HG03439 (cell line): ENCODE results near the gene WDR5B.
"Not testable (repeated sequence)": the region's sequence is repeated elsewhere in the genome, so short reads cannot be mapped to it uniquely, and the experiment has no call there.

ENCODE experiments used
- ATAC-seq: cut with Tn5 transposase; IDR thresholded peaks from one replicate; pipeline ENCODE4 v1.9.1; 2021; ENCODE audit warnings: mild to moderate bottlenecking, moderate library complexity; ENCODE audit not compliant: unreplicated experiment

WDR5B gene

GRCh38 chr3:122415762-122416654 is at the start of gene WDR5B:
TSS of gene WDR5B (minus strand) at chr3:122416062. CDS start at chr3:122415528, 534 bp downstream.
- peak; percentile 84 for ATAC-seq

DNA sequence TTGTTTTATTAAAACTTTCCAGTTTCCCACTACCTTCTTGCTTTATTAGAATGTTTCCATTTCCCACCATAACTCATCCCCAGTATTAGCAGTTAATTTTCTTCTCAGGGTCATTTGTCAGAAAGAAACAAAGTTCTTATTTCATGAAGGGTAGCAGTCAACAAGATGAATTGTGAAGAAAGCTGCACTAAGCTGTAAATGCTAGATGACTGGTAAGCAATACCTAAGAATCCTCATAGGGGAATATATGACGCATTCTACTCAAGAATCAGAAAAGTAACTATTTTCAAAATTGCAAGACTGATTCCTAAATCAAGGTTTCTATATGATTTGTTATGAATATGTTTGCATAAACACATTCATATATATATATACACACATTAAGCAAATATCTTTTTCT is 48.8 kb upstream of the WDR5B start:
- no peak for ATAC-seq

GRCh38 chr3:122462406-122462805 is 46.5 kb upstream of the WDR5B start:
- ATAC-seq: no peak

DNA sequence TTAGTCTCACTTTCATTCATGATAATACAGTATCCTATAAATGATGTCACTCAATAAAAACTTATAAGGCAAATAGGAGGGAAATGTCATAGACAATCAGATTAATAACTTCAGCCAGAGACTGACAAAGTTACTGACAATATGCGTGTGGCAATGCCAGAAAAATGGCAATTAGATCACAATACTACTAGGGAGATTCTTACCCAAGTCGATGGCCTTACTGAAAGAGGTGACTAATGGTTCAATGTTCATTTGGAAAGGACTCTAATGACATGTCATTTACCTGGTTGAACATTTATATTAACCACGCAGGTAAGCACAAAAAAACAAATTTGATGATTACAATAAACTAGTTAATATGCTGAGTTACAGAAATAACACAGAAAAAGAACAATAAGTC is 45.9 kb upstream of the WDR5B start:
- no peak for ATAC-seq

GRCh38 chr3:122458992-122459391 is 43.1 kb upstream of the WDR5B start:
- no peak for ATAC-seq

DNA sequence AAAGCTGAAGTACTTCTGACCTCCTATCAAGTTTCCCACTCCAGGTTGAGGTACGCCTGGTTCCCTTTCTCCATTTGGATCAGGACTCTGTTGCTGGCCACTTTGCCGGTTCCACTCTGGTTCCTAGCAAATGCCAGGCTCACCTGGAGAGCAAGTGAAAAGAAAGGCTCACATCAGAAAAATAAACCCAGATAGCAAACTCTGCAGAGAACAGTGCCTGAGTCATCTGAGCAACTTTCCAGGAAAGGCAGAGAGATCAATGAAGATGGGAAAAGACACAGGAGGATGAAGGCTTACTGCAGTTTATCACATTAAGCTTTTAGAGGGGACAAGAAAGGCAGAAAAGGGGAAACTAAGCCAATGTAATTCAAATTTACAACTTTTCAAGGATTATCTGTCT is 41.8 kb upstream of the WDR5B start:
- no peak for ATAC-seq

- ATAC-seq: no peak
These were observed 40.2 kb upstream of the WDR5B start for GRCh38 chr3:122456074-122456473.

DNA sequence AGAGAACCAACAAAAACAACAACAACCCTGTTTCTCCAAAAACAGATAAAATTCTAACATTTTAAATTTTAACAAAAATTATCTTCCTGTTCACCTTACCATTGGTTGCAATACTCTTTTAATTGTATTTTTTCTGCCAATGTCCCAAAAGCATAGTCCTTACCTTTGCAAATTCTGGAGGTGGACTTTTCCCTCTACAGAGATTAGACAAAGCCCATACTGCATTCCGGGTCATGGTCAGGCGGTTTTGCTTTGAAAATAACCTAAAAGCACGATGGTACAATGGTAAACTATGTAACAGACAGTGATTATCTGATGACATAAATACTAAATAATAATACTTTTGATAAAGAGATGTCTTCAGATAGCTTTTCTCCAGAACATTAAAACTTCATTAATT is 35.5 kb upstream of the WDR5B start:
- ATAC-seq: no peak

GRCh38 chr3:122448218-122448617 is 32.4 kb upstream of the WDR5B start:
- ATAC-seq: not testable (repeated sequence)

- ATAC-seq: not testable (repeated sequence)
These were observed 28.6 kb upstream of the WDR5B start for GRCh38 chr3:122444491-122444887.

GRCh38 chr3:122443762-122444490 is 28.1 kb upstream of the WDR5B start:
- ATAC-seq: not testable (repeated sequence)

DNA sequence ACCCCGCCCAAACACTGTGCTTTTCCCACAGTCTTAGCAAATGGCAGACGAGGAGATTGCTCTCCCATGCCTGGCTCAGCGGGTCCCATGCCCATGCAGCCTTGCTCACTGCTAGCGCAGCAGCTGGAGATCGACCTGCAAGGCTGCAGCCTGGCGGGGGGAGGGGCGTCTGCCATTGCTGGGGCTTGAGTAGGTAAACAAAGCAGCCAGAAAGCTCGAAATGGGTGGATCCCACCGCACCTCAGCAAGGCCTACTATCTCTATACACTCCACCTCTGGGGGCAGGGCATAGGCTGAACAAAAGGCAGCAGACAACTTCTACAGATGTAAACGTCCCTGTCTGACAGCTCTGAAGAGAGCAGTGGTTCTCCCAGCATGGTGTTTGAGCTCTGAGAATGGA is 27.2 kb upstream of the WDR5B start:
- ATAC-seq: no peak

- ATAC-seq: no peak
These were observed 20.1 kb upstream of the WDR5B start for GRCh38 chr3:122435950-122436349.

DNA sequence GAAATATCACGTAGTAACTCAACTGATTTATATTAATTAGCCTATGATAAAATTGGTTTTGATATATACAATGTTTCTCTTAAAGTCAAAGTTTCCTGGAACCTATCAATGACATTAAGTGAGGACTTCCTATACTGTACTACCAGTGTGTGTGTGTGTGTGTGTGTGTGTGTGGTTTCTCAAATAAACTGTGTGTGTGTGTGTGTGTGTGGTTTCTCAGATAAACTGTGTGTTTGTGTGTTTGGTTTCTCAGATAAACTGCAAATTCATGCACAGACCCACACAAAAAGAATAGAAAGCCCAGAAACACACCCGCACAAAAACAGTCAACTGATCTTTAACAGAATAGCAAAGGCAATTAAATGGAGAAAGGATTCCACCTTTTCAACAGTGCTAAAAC is 14.5 kb upstream of the WDR5B start:
- no peak for ATAC-seq

- no peak for ATAC-seq
These were observed 12.1 kb upstream of the WDR5B start for GRCh38 chr3:122427857-122428471.

GRCh38 chr3:122421836-122422235 is 6.0 kb upstream of the WDR5B start:
- no peak for ATAC-seq

DNA sequence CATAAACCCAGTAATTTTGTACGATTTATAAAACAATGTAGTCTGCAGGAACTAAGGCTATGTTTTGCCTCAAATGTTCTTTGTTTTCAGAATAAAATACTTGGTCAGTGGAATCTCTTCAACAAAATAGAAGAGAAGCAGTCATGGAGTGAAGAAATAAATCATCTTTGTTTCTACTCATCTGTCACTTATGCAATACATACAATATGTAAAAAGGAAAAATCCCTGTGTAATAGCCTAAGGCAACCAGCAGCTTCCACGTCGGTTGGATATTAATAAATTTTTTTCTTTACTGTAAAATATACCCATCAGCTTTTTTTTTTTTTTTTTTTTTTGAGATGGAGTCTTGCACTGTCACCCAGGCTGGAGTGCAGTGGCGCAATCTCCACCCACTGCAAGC is 5.2 kb upstream of the WDR5B start:
- ATAC-seq: no peak

DNA sequence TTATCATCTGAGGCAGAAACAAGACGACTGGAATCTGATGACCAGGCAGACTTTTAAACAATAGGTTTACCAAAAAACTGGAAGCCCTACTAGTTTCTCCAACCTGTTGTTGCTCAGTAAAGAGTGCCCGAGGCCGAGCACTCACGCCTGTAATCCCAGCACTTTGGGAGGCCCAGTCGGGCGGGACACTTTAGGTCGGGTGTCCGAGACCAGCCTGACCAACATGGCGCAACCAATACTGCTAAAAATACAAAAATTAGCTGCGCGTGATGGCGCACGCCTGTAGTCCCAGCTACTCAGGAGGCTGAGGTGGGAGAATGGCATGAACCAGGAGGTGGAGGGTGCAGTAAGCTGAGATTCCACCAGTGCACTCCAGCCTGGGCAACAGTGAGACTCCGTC is 1.1 kb upstream of the WDR5B start:
- no peak for ATAC-seq

GRCh38 chr3:122415104-122415744 is 638 bp downstream of the WDR5B start:
- no peak for ATAC-seq

GRCh38 chr3:122414391-122414790 is 1.5 kb downstream of the WDR5B start:
- no peak for ATAC-seq

DNA sequence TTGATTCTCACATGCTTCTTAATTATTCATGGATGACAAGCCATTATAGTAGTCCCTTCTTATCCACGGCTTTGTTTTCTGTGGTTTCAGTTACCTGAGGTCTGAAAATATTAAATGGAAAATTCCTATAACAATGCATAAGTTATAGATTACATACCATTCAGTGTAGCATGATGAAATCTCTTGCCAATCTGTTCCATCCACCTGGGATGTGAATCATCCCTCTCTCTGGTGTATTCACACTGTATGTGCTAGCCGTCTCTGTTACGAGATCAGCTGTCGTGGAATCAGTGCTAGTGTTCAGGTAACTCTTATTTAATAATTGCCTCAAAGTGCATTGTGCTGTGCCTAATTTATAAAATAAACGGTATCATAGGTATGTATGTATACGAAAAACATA is 5.2 kb downstream of the WDR5B start:
- no peak for ATAC-seq
